IMR-90 (cell line): ENCODE measurements around the gene NPAS3. TPM values are rescaled to one million over a fixed set of nuclear protein-coding genes. Genes with fewer than 3 reads are reported as not detected.

ENCODE experiments used
- ATAC-seq: fragments of 200-7000 bp; cut with Tn5 transposase; 2 replicates; pipeline ENCODE4 v1.9.1; 2020; ENCODE audit warnings: low read depth, mild to moderate bottlenecking, moderate library complexity
- BruUV-seq: library from RNA; stranded (reverse); fragments of 400-500 nt; replicated peaks from 2 replicates; lab custom pipeline; 2021; lab: Mats Ljungman, UMichigan
- CTCF ChIA-PET: fragments of 300-600 bp; formaldehyde crosslinking; extraction: SDS; loops from one replicate; lab custom pipeline; 2021; ENCODE audit warnings: antibody characterized with exemption; lab: Yijun Ruan, JAX
- POLR2A ChIA-PET: fragments of 300-600 bp; sonication (Branson Sonifier 250); formaldehyde crosslinking; loops from one replicate; lab custom pipeline; 2022; ENCODE audit warnings: antibody characterized with exemption; ENCODE audit not compliant: unreplicated experiment; lab: Charles Lee
- DNase-seq: peaks from one replicate; pipeline ENCODE4 v3.0.0; 2013
- H2AFZ ChIP-seq: replicated peaks from 2 replicates; pipeline ENCODE3; 2013; ENCODE audit warnings: low read length, mild to moderate bottlenecking; ENCODE audit not compliant: poor library complexity
- H2AK5ac ChIP-seq: 2 replicates; pipeline ENCODE4 v1.6.1; 2013; ENCODE audit warnings: low read depth, low read length, inconsistent platforms
- H2AK9ac ChIP-seq: replicated peaks from 2 replicates; pipeline ENCODE3; 2013; ENCODE audit warnings: mild to moderate bottlenecking, low read depth, low read length, moderate library complexity; ENCODE audit not compliant: poor library complexity
- H2BK120ac ChIP-seq: 2 replicates; pipeline ENCODE4 v1.6.1; 2013; ENCODE audit warnings: low read depth, low read length, inconsistent platforms
- H2BK15ac ChIP-seq: 3 replicates; pipeline ENCODE4 v1.6.1; 2013; ENCODE audit warnings: low read depth, low read length, inconsistent platforms
- H2BK20ac ChIP-seq: 2 replicates; pipeline ENCODE4 v1.6.1; 2013; ENCODE audit warnings: low read depth, mild to moderate bottlenecking, inconsistent platforms, low read length, moderate library complexity
- H2BK5ac ChIP-seq: 2 replicates; pipeline ENCODE4 v1.6.1; 2013; ENCODE audit warnings: mild to moderate bottlenecking, low read depth, low read length, inconsistent platforms; ENCODE audit not compliant: poor library complexity, severe bottlenecking
- H3K14ac ChIP-seq: replicated peaks from 2 replicates; pipeline ENCODE4 v1.6.1; 2013; ENCODE audit warnings: low read depth, low read length, inconsistent platforms
- H3K18ac ChIP-seq: 2 replicates; pipeline ENCODE4 v1.6.1; 2013; ENCODE audit warnings: low read depth, low read length, control low read depth
- H3K23ac ChIP-seq: 2 replicates; pipeline ENCODE4 v1.6.1; 2013; ENCODE audit warnings: low read depth, low read length, inconsistent platforms
- H3K27ac ChIP-seq: 2 replicates; pipeline ENCODE4 v1.5.1; 2013; ENCODE audit warnings: mild to moderate bottlenecking, control low read depth, low read length; ENCODE audit not compliant: insufficient read depth
- H3K27me3 ChIP-seq: 2 replicates; pipeline ENCODE4 v1.6.1; 2013; ENCODE audit warnings: low read length; ENCODE audit not compliant: control insufficient read depth, insufficient read depth
- H3K36me3 ChIP-seq: 2 replicates; pipeline ENCODE4 v1.6.1; 2013; ENCODE audit warnings: low read length, mixed read lengths; ENCODE audit not compliant: control insufficient read depth, insufficient read depth
- H3K4ac ChIP-seq: 2 replicates; pipeline ENCODE4 v1.6.1; 2013; ENCODE audit warnings: low read depth, low read length, inconsistent platforms
- H3K4me1 ChIP-seq: 2 replicates; pipeline ENCODE4 v1.6.1; 2013; ENCODE audit warnings: low read length, mixed read lengths; ENCODE audit not compliant: control insufficient read depth, insufficient read depth
- H3K4me2 ChIP-seq: 2 replicates; pipeline ENCODE4 v1.6.1; 2013; ENCODE audit warnings: low read depth, mild to moderate bottlenecking, control low read depth, low read length, moderate library complexity
- H3K4me3 ChIP-seq: 2 replicates; pipeline ENCODE4 v1.5.1; 2013; ENCODE audit warnings: low read depth, mild to moderate bottlenecking, control low read depth, low read length, moderate library complexity; ENCODE audit not compliant: insufficient read depth
- H3K56ac ChIP-seq: 2 replicates; pipeline ENCODE4 v1.6.1; 2013; ENCODE audit warnings: low read length, inconsistent platforms; ENCODE audit not compliant: insufficient read depth; ENCODE audit errors: extremely low read depth
- H3K79me1 ChIP-seq, 2 experiments: 2 replicates each; pipeline ENCODE4 v1.6.1; 2013; ENCODE audit warnings: low read length in 2 of 2, inconsistent platforms in 1 of 2, low read depth in 1 of 2
- H3K9ac ChIP-seq: 2 replicates; pipeline ENCODE4 v1.6.1; 2013; ENCODE audit warnings: low read depth, low read length, control low read depth
- H3K9me1 ChIP-seq: 2 replicates; pipeline ENCODE4 v1.6.1; 2013; ENCODE audit warnings: low read length, inconsistent platforms; ENCODE audit not compliant: insufficient read depth
- H3K9me3 ChIP-seq: 2 replicates; pipeline ENCODE4 v1.6.1; 2013; ENCODE audit warnings: low read length; ENCODE audit not compliant: control insufficient read depth, insufficient read depth
- H4K20me1 ChIP-seq: 2 replicates; pipeline ENCODE4 v1.6.1; 2013; ENCODE audit warnings: low read length, inconsistent platforms; ENCODE audit not compliant: insufficient read depth
- H4K5ac ChIP-seq: 2 replicates; pipeline ENCODE4 v1.6.1; 2013; ENCODE audit warnings: mild to moderate bottlenecking, low read depth, low read length, control low read depth
- H4K8ac ChIP-seq, 2 experiments: 2 replicates each; pipeline ENCODE4 v1.6.1; 2013; ENCODE audit warnings: low read depth in 2 of 2, low read length in 2 of 2, control low read depth in 1 of 2, inconsistent platforms in 1 of 2
- H4K91ac ChIP-seq: 2 replicates; pipeline ENCODE4 v1.6.1; 2013; ENCODE audit warnings: low read depth, low read length, inconsistent platforms; ENCODE audit not compliant: insufficient read depth
- BHLHE40 ChIP-seq: fragments of 150-350 bp; IDR thresholded peaks from 2 replicates; pipeline ENCODE4 v1.6.1; 2016; ENCODE audit warnings: mild to moderate bottlenecking, low read depth, low read length
- CEBPB ChIP-seq: IDR thresholded peaks from 2 replicates; pipeline ENCODE4 v1.6.1; 2012; ENCODE audit warnings: low read depth, low read length, improper control_type of control experiment
- CHD1 ChIP-seq: IDR thresholded peaks from 2 replicates; pipeline ENCODE4 v1.6.1; 2012; ENCODE audit warnings: low read depth, low read length, improper control_type of control experiment
- CTCF ChIP-seq: conservative IDR thresholded peaks from 2 replicates; pipeline ENCODE4 v1.5.1; 2012; ENCODE audit warnings: mild to moderate bottlenecking, low read depth, low read length, improper control_type of control experiment
- ELK1 ChIP-seq: fragments of 150-350 bp; IDR thresholded peaks from 2 replicates; pipeline ENCODE4 v1.6.1; 2016; ENCODE audit warnings: low read depth, mild to moderate bottlenecking, low read length, moderate library complexity, borderline replicate concordance
- FOS ChIP-seq: fragments of 150-350 bp; IDR thresholded peaks from 2 replicates; pipeline ENCODE4 v1.6.1; 2016; ENCODE audit warnings: low read depth, low read length
- MAZ ChIP-seq: IDR thresholded peaks from 2 replicates; pipeline ENCODE4 v1.6.1; 2012; ENCODE audit warnings: low read depth, mild to moderate bottlenecking, low read length, improper control_type of control experiment, moderate library complexity, borderline replicate concordance
- NFE2L2 ChIP-seq: fragments of 150-350 bp; IDR thresholded peaks from 2 replicates; pipeline ENCODE4 v1.6.1; 2016; ENCODE audit warnings: low read depth, mild to moderate bottlenecking, low read length
- POLR2A ChIP-seq: IDR thresholded peaks from 2 replicates; pipeline ENCODE4 v1.6.1; 2012; ENCODE audit warnings: mild to moderate bottlenecking, low read depth, low read length
- RFX5 ChIP-seq: IDR thresholded peaks from 2 replicates; pipeline ENCODE4 v1.8.0; 2012; ENCODE audit warnings: low read depth, mild to moderate bottlenecking, low read length, moderate library complexity
- SMC3 ChIP-seq: fragments of 150-350 bp; IDR thresholded peaks from 2 replicates; pipeline ENCODE4 v1.6.1; 2016; ENCODE audit warnings: low read depth, mild to moderate bottlenecking, antibody characterized with exemption, low read length, moderate library complexity
- WGBS, 2 experiments: methylation state at CpG; one replicate each; pipeline versions ENCODE4 v1.1.5 to v1.1.7; 2013; ENCODE audit warnings: missing lambda C conversion rate in 2 of 2; ENCODE audit not compliant: insufficient read length in 1 of 2; ENCODE audit errors: extremely low coverage in 2 of 2; 5-methylcytosine and 5-hydroxymethylcytosine counted together
- dilution Hi-C: fragments of 300-500 bp; cut with HindIII; formaldehyde crosslinking; loops from one replicate; pipeline ENCODE4 v1.14.3; 2018; ENCODE audit warnings: low sequenced_read_pairs; ENCODE audit not compliant: unreplicated experiment
- in situ Hi-C: fragments of 300-500 bp; cut with MboI; formaldehyde crosslinking; loops from 3 replicates; pipeline ENCODE4 v1.14.3; 2019; ENCODE audit warnings: low sequenced_read_pairs, inconsistent platforms, mixed read lengths
- intact Hi-C: fragments of 100-400 bp; cut with micrococcal nuclease; formaldehyde crosslinking; loops from 2 replicates; pipeline ENCODE4 v1.10.0; 2022
- polyA plus RNA-seq, 3 experiments: library from polyadenylated mRNA; depleted of rRNA; stranded (reverse); fragments of >200 nt; gene quantifications; 2 replicates each; pipeline ENCODE4 v1.2.3, GENCODE V29; 2012; ENCODE audit warnings: low replicate concordance in 1 of 3
- total RNA-seq: library from RNA; depleted of rRNA; stranded (reverse); fragments of >200 nt; gene quantifications from 2 replicates; pipeline ENCODE4 v1.2.3, GENCODE V29; 2012

Gene NPAS3
- total and polyA plus RNA-seq, 2 of the 4 experiments (the other 2 are of a cell fraction), result not detected

- no peaks in the 10 kb centered on the region for H3K79me1 ChIP-seq
- no peak overlapping the region for H2AK9ac ChIP-seq
- no CpG with 5 or more reads among the region's 3 CpGs for WGBS, 2 experiments
- H3K4me1 ChIP-seq, result no peaks in the 10 kb centered on the region
- no peak overlapping the region for H3K4me3 ChIP-seq
- ChIA-PET POLR2A (no interaction called here), CTCF (interaction anchor here (1.1 kb wide), 1 partner anchor 13 kb away, joined by 3 read pairs; no protein-coding TSS in a partner anchor)
- dilution Hi-C loops (no loop called here), in situ Hi-C loops (no loop called here), intact Hi-C loops (no loop called here)
- no peak overlapping the region for H3K56ac ChIP-seq
- H2BK5ac ChIP-seq, result no peak overlapping the region
- no peak overlapping the region for H3K9ac ChIP-seq
- H3K9me1 ChIP-seq, result no peaks in the 10 kb centered on the region
- DNase-seq, result no peak
- no peak overlapping the region for H3K4me2 ChIP-seq
- no peak overlapping the region for H4K8ac ChIP-seq
- H3K14ac ChIP-seq, result no peak overlapping the region
- no peak overlapping the region for H2BK15ac ChIP-seq
- no peaks in the 10 kb centered on the region for H3K27me3 ChIP-seq
- H4K5ac ChIP-seq, result no peak overlapping the region
- no peak overlapping the region for H2AK5ac ChIP-seq
- TF ChIP-seq POLR2A, result no peak
- TF ChIP-seq SMC3, result no peak
- no peak for TF ChIP-seq CTCF
- TF ChIP-seq BHLHE40, result no peak
- TF ChIP-seq NFE2L2, result no peak
- TF ChIP-seq ELK1, result no peak
- no peak for TF ChIP-seq RFX5
- no peak for TF ChIP-seq CHD1
- TF ChIP-seq CEBPB, result no peak
- TF ChIP-seq FOS, result no peak
- TF ChIP-seq MAZ, result no peak
- BruUV-seq, result no TSS peak
- no peaks in the 10 kb centered on the region for H4K20me1 ChIP-seq
- no peak overlapping the region for H2AFZ ChIP-seq
- no peak overlapping the region for H3K18ac ChIP-seq
- no peak overlapping the region for H4K91ac ChIP-seq
- no peak for ATAC-seq
- no peak overlapping the region for H3K4ac ChIP-seq
- H2BK120ac ChIP-seq, result no peak overlapping the region
- no peak overlapping the region for H3K23ac ChIP-seq
- H3K36me3 ChIP-seq, result no peaks in the 10 kb centered on the region
- no peaks in the 10 kb centered on the region for H3K9me3 ChIP-seq
- no peak overlapping the region for H2BK20ac ChIP-seq
- no peak overlapping the region for H3K27ac ChIP-seq
Measured at GRCh38 chr14:33515899-33516298, 577.2 kb downstream of the NPAS3 start.
